Gastroesophageal sphincter (tissue), 4 donors: ENCODE data around the gene CBLB. TPM values are rescaled to one million over a fixed set of nuclear protein-coding genes. Genes with fewer than 3 reads are reported as not detected.

Experiments
- ATAC-seq: fragments of 150-250 bp; one replicate; pipeline ENCODE4 v1.9.1; 2016; ENCODE audit warnings: mild to moderate bottlenecking, moderate library complexity
- H3K27ac ChIP-seq, 4 donors: fragments of 200-600 bp; sonication (generic) in 3 of 4; 1 replicate in 3 of 4; 2 replicates in 1 of 4; pipeline ENCODE4 v1.5.1; 2016 to 2019
- H3K27me3 ChIP-seq: fragments of 200-600 bp; sonication (generic); one replicate; pipeline ENCODE4 v1.5.1; 2019
- H3K36me3 ChIP-seq, 2 donors: fragments of 200-600 bp; sonication (generic); one replicate each; pipeline ENCODE4 v1.5.1; 2019; ENCODE audit warnings: control low read depth in 1 of 2
- H3K4me1 ChIP-seq, 3 donors: fragments of 200-600 bp; sonication (generic); 1 replicate in 2 of 3; 2 replicates in 1 of 3; pipeline ENCODE4 v1.5.1; 2016 to 2019; ENCODE audit warnings: control low read depth in 2 of 3
- H3K4me3 ChIP-seq, 2 donors: fragments of 200-600 bp; sonication (generic); one replicate each; pipeline ENCODE4 v1.5.1; 2019; ENCODE audit warnings: mild to moderate bottlenecking in 1 of 2, moderate library complexity in 1 of 2
- H3K9me3 ChIP-seq, 3 donors: fragments of 200-600 bp; sonication (generic); one replicate each; pipeline ENCODE4 v1.5.1; 2017 to 2019; ENCODE audit warnings: control low read depth in 2 of 3
- CTCF ChIP-seq, 4 experiments: fragments of 200-600 bp in 2 of 4; fragments of 450-650 bp in 2 of 4; sonication (generic) in 1 of 4; IDR thresholded peaks; one replicate each; pipeline ENCODE4 v1.5.1; 2017 to 2019; ENCODE audit warnings: antibody characterized with exemption in 4 of 4, mild to moderate bottlenecking in 2 of 4, moderate library complexity in 2 of 4
- EP300 ChIP-seq: sonication (generic); formaldehyde crosslinking; IDR thresholded peaks from one replicate; pipeline ENCODE4 v1.6.1; 2017; ENCODE audit warnings: antibody characterized with exemption, mild to moderate bottlenecking
- POLR2A ChIP-seq, 2 donors: fragments of 450-650 bp; IDR thresholded peaks; one replicate each; pipeline ENCODE4 v1.6.1; 2017; ENCODE audit warnings: antibody characterized with exemption in 2 of 2, mild to moderate bottlenecking in 2 of 2, moderate library complexity in 1 of 2
- POLR2AphosphoS5 ChIP-seq: sonication (generic); formaldehyde crosslinking; IDR thresholded peaks from one replicate; pipeline ENCODE4 v1.6.1; 2017; ENCODE audit warnings: antibody characterized with exemption
- WGBS, 2 donors: methylation state at CpG; one replicate each; pipeline ENCODE4 v1.1.5; 2018; ENCODE audit warnings: low coverage in 1 of 2; 5-methylcytosine and 5-hydroxymethylcytosine counted together
- total RNA-seq, 4 donors: library from RNA; depleted of rRNA; stranded (reverse); fragments of >200 nt; gene quantifications; one replicate each; pipeline ENCODE4 v1.1.0, GENCODE V29; 2016

CBLB gene
- total RNA-seq, 4 donors from 2014 or later: 27.4 to 59.4 (median 40.4) TPM

GRCh38 chr3:105798381-105798934 lies 70.4 kb downstream of the CBLB start:
- Histone ChIP-seq H3K4me3 (no peak overlapping the region), H3K36me3 (no peaks in the 10 kb centered on the region), H3K27ac (no peak overlapping the region), H3K9me3 (no peaks in the 10 kb centered on the region), H3K27me3 (no peaks in the 10 kb centered on the region), H3K4me1 (peaks cover 0 to 28% (median 6%) of the 10 kb centered on the region in 3 donors)
- no peak for TF ChIP-seq POLR2AphosphoS5
- no peak for TF ChIP-seq CTCF (IDR thresholded peaks at IDR 0.05)
- no peak for TF ChIP-seq POLR2A (IDR thresholded peaks at IDR 0.05)
- TF ChIP-seq EP300: no peak
- 44 to 82% methylated on average over 1 of the region's 1 CpG for WGBS, 2 donors
- ATAC-seq: no peak

- 57 to 79% methylated on average over 1 to 2 of the region's 2 CpGs for WGBS, 2 donors
- no peaks in the 10 kb centered on the region for H3K27me3 ChIP-seq
- ATAC-seq: no peak
- no peaks in the 10 kb centered on the region for H3K9me3 ChIP-seq
- peak overlapping the region; percentile 50 to 69 (median 60) for H3K27ac ChIP-seq
- no peak for TF ChIP-seq POLR2AphosphoS5
- no peak overlapping the region for H3K4me3 ChIP-seq
- H3K4me1 ChIP-seq: peaks cover 6 to 39% (median 11%) of the 10 kb centered on the region in 3 donors
- no peaks in the 10 kb centered on the region for H3K36me3 ChIP-seq
Measured at GRCh38 chr3:105793040-105793439, 75.8 kb downstream of the CBLB start.

- Histone ChIP-seq H3K4me3 (no peak overlapping the region), H3K36me3 (no peaks in the 10 kb centered on the region), H3K27ac (peak overlapping the region; percentile 39 to 69 (median 60)), H3K9me3 (no peaks in the 10 kb centered on the region), H3K27me3 (no peaks in the 10 kb centered on the region), H3K4me1 (peaks cover 6 to 41% (median 11%) of the 10 kb centered on the region in 3 donors)
- peak; percentile 93 for ATAC-seq
- WGBS, 2 donors: 46 to 59% methylated on average over 3 to 6 of the region's 6 CpGs
- TF ChIP-seq POLR2A (IDR thresholded peaks at IDR 0.05): no peak
- peak; percentile 35 for TF ChIP-seq EP300
- TF ChIP-seq POLR2AphosphoS5: peak; percentile 95
Measured at GRCh38 chr3:105791919-105792786, 76.7 kb downstream of the CBLB start.

- TF ChIP-seq POLR2AphosphoS5 (peak; percentile 20), CTCF (IDR thresholded peaks at IDR 0.05) (no peak)
- ATAC-seq: peak; percentile 31
- no peak overlapping the region for H3K4me3 ChIP-seq
- no peaks in the 10 kb centered on the region for H3K9me3 ChIP-seq
- peak overlapping the region in 3 of 4 donors; percentile 2 to 68 (median 36) for H3K27ac ChIP-seq
- no peaks in the 10 kb centered on the region for H3K36me3 ChIP-seq
- WGBS, 2 donors: 47 to 68% methylated on average over 2 to 4 of the region's 4 CpGs
- H3K27me3 ChIP-seq: no peaks in the 10 kb centered on the region
- peaks cover 6 to 46% (median 11%) of the 10 kb centered on the region in 3 donors for H3K4me1 ChIP-seq
Measured at GRCh38 chr3:105791131-105791530, 77.7 kb downstream of the CBLB start.

GRCh38 chr3:105790534-105790933 lies 78.3 kb downstream of the CBLB start:
- peak overlapping the region in 3 of 4 donors; percentile 2 to 68 (median 36) for H3K27ac ChIP-seq
- no peak for TF ChIP-seq CTCF (IDR thresholded peaks at IDR 0.05)
- no peak for TF ChIP-seq POLR2A (IDR thresholded peaks at IDR 0.05)
- TF ChIP-seq POLR2AphosphoS5: no peak
- TF ChIP-seq EP300: no peak
- peaks cover 6 to 46% (median 11%) of the 10 kb centered on the region in 3 donors for H3K4me1 ChIP-seq
- whole genome bisulfite sequencing, 2 donors: 55 to 60% methylated on average over 2 of the region's 2 CpGs
- ATAC-seq: no peak
- H3K4me3 ChIP-seq: no peak overlapping the region
- H3K27me3 ChIP-seq: no peaks in the 10 kb centered on the region
- H3K36me3 ChIP-seq: no peaks in the 10 kb centered on the region
- no peaks in the 10 kb centered on the region for H3K9me3 ChIP-seq

- TF ChIP-seq POLR2A (IDR thresholded peaks at IDR 0.05) (no peak), POLR2AphosphoS5 (no peak), CTCF (IDR thresholded peaks at IDR 0.05) (no peak), EP300 (no peak)
- no peaks in the 10 kb centered on the region for H3K27me3 ChIP-seq
- no peaks in the 10 kb centered on the region for H3K9me3 ChIP-seq
- H3K4me3 ChIP-seq: no peak overlapping the region
- H3K36me3 ChIP-seq: no peaks in the 10 kb centered on the region
- no peak overlapping the region for H3K27ac ChIP-seq
- peaks cover 6 to 35% (median 11%) of the 10 kb centered on the region in 3 donors for H3K4me1 ChIP-seq
- ATAC-seq: no peak
- WGBS, 2 donors: 88 to 94% methylated on average over 2 to 3 of the region's 3 CpGs
Measured at GRCh38 chr3:105788593-105788992, 80.2 kb downstream of the CBLB start.
